BLaER1 treated with 17β-estradiol and CSF1 and Interleukin-3, amounts not matched to agents 10 nM and 100 nM (cell line): ENCODE measurements around the gene THUMPD3.

Source experiments
- H3K27ac ChIP-seq, 11 experiments: shearing (Covaris generic); formaldehyde crosslinking; 2 replicates each; pipeline ENCODE4 v1.8.1; 2022
- H3K27me3 ChIP-seq, 11 experiments: shearing (Covaris generic); formaldehyde crosslinking; 2 replicates each; pipeline ENCODE4 v1.8.1; 2022
- H3K36me3 ChIP-seq, 11 experiments: shearing (Covaris generic); formaldehyde crosslinking; 2 replicates each; pipeline ENCODE4 v1.8.1; 2022
- H3K4me1 ChIP-seq, 10 experiments: shearing (Covaris generic); formaldehyde crosslinking; 2 replicates each; pipeline ENCODE4 v1.8.1; 2022
- H3K4me2 ChIP-seq, 11 experiments: shearing (Covaris generic); formaldehyde crosslinking; 2 replicates each; pipeline ENCODE4 v1.8.1; 2022
- H3K4me3 ChIP-seq, 10 experiments: shearing (Covaris generic); formaldehyde crosslinking; 2 replicates each; pipeline ENCODE4 v1.8.1; 2022
- H3K9ac ChIP-seq, 11 experiments: shearing (Covaris generic); formaldehyde crosslinking; 2 replicates each; pipeline ENCODE4 v1.8.1; 2022
- H3K9me3 ChIP-seq, 11 experiments: shearing (Covaris generic); formaldehyde crosslinking; replicated peaks in 1 of 11; 2 replicates each; pipeline ENCODE4 v1.8.1; 2022
- H4K20me1 ChIP-seq, 11 experiments: shearing (Covaris generic); formaldehyde crosslinking; 2 replicates each; pipeline ENCODE4 v1.8.1; 2022
- Cebpa-rat ChIP-seq, 11 experiments: shearing (Covaris generic); IDR thresholded peaks; 2 replicates each; pipeline ENCODE4 v1.8.1; 2022

The THUMPD3 gene

DNA sequence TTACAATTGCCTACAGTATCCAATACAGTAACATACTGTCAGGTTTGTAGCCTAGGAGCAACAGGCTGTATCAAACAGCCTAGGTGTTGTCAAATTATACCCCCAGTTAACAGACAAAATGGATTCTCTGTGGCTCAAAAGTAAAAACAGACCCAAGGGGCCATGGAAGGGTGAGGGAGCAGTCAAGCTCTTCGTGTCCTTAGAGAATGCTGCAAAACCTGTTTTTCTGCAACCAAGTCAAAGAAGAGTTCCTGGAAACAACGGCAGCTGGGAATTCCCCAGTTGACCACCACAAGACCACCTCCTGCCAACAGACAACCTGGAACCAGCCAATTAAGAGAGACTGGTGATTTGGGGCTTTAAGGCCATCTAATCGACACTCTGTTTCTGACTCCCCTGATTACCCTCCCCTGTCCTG is 11.1 kb upstream of the THUMPD3 start:
- Histone ChIP-seq H3K4me3 (no peak overlapping the region), H3K27ac (no peak overlapping the region), H3K4me2 (peak overlapping the region in 1 of 11 experiments; percentile 11; a peak in 1 of 22 replicates), H4K20me1 (no peaks in the 10 kb centered on the region), H3K4me1 (peaks cover 16 to 35% (median 26%) of the 10 kb centered on the region in 10 experiments), H3K9me3 (no peaks in the 10 kb centered on the region), H3K27me3 (no peaks in the 10 kb centered on the region), H3K9ac (no peak overlapping the region), H3K36me3 (no peaks in the 10 kb centered on the region)
- TF ChIP-seq Cebpa-rat (IDR thresholded peaks at IDR 0.05): no peak

GRCh38 chr3:9352917-9353752 is 9.7 kb upstream of the THUMPD3 start:
- 0 out of 22 replicates have a peak overlapping the region, but pooled peaks of 1 of the 11 experiments have one; percentile 2 for H3K27ac ChIP-seq
- no peak for TF ChIP-seq Cebpa-rat (IDR thresholded peaks at IDR 0.05)
- peak overlapping the region in 5 of 11 experiments; percentile 11 to 37 (median 17); a peak in 3 of 22 replicates for H3K9ac ChIP-seq
- H3K4me3 ChIP-seq: no peak overlapping the region
- peak overlapping the region in 6 of 11 experiments; percentile 15 to 76 (median 50); a peak in 9 of 22 replicates for H3K4me2 ChIP-seq
- H4K20me1 ChIP-seq: no peaks in the 10 kb centered on the region
- peaks cover 16 to 35% (median 26%) of the 10 kb centered on the region in 10 experiments for H3K4me1 ChIP-seq
- no peaks in the 10 kb centered on the region for H3K36me3 ChIP-seq
- H3K27me3 ChIP-seq: no peaks in the 10 kb centered on the region
- H3K9me3 ChIP-seq: no peaks in the 10 kb centered on the region

GRCh38 chr3:9361691-9362388 is 1.0 kb upstream of the THUMPD3 start:
- Histone ChIP-seq H3K36me3 (peaks cover 19 to 23% (median 22%) of the 10 kb centered on the region in 11 experiments), H3K4me3 (peak overlapping the region in 7 of 10 experiments; percentile 64 to 75 (median 71); a peak in 10 of 20 replicates), H3K27me3 (no peaks in the 10 kb centered on the region), H3K4me1 (peaks cover 21 to 31% (median 25%) of the 10 kb centered on the region in 10 experiments), H3K9me3 (no peaks in the 10 kb centered on the region), H3K27ac (peak overlapping the region; percentile 92 to 99 (median 96); a peak in 20 of 22 replicates), H3K9ac (peak overlapping the region in 9 of 11 experiments; percentile 91 to 95 (median 92); a peak in 13 of 22 replicates), H3K4me2 (peak overlapping the region; percentile 63 to 91 (median 83)), H4K20me1 (no peaks in the 10 kb centered on the region)
- TF ChIP-seq Cebpa-rat (IDR thresholded peaks at IDR 0.05): no peak

DNA sequence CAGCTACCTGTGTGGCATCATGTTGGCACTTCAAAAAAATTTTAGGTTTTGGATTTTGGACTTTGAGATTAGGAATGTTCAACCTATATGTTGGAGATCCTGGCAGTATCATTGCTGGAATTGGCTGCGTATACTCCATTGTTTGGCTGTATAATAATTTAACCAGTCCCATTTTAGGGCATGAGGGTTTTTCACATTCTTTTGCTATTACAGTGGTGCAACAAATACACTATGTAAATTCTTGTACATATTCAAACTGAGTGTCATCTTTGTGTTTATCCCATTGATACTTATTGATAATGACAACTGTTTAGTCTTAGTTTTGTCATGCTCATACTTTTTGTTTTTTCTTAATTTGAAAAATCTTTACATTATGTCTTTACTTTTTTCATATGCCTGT is 6.7 kb downstream of the THUMPD3 start:
- no peak overlapping the region for H3K9ac ChIP-seq
- no peaks in the 10 kb centered on the region for H3K27me3 ChIP-seq
- TF ChIP-seq Cebpa-rat (IDR thresholded peaks at IDR 0.05): no peak
- peaks cover 0 to 19% (median 13%) of the 10 kb centered on the region in 11 experiments; a peak in 10 of 22 replicates for H4K20me1 ChIP-seq
- H3K4me1 ChIP-seq: peaks cover 12 to 26% (median 19%) of the 10 kb centered on the region in 10 experiments
- no peak overlapping the region for H3K4me2 ChIP-seq
- no peak overlapping the region for H3K4me3 ChIP-seq
- H3K36me3 ChIP-seq: peaks cover 91 to 99% (median 97%) of the 10 kb centered on the region in 11 experiments
- no peaks in the 10 kb centered on the region for H3K9me3 ChIP-seq
- H3K27ac ChIP-seq: no peak overlapping the region

GRCh38 chr3:9373465-9373864 is 10.6 kb downstream of the THUMPD3 start:
- no peaks in the 10 kb centered on the region for H3K27me3 ChIP-seq
- H3K4me1 ChIP-seq: peaks cover 10 to 15% (median 12%) of the 10 kb centered on the region in 10 experiments
- H3K9me3 ChIP-seq: no peaks in the 10 kb centered on the region
- peaks cover 0 to 23% (median 16%) of the 10 kb centered on the region in 11 experiments; a peak in 11 of 22 replicates for H4K20me1 ChIP-seq
- peak overlapping the region in 3 of 11 experiments; percentile 4 to 30 (median 10); a peak in 4 of 22 replicates for H3K27ac ChIP-seq
- H3K36me3 ChIP-seq: peaks cover 98 to 100% (median 99%) of the 10 kb centered on the region in 11 experiments
- TF ChIP-seq Cebpa-rat (IDR thresholded peaks at IDR 0.05): no peak; a peak in 1 of 22 replicates
- H3K4me2 ChIP-seq: peak overlapping the region; percentile 5 to 57 (median 38); a peak in 16 of 22 replicates
- no peak overlapping the region for H3K4me3 ChIP-seq
- peak overlapping the region in 2 of 11 experiments; percentile 13 to 26; a peak in 2 of 22 replicates for H3K9ac ChIP-seq

- Histone ChIP-seq H4K20me1 (peaks cover 7 to 40% (median 24%) of the 10 kb centered on the region in 11 experiments; a peak in 12 of 22 replicates), H3K27ac (no peak overlapping the region), H3K4me2 (no peak overlapping the region), H3K4me1 (peaks cover 9 to 10% (median 10%) of the 10 kb centered on the region in 10 experiments), H3K4me3 (no peak overlapping the region), H3K36me3 (peaks cover 80 to 99% (median 89%) of the 10 kb centered on the region in 11 experiments), H3K27me3 (no peaks in the 10 kb centered on the region), H3K9me3 (no peaks in the 10 kb centered on the region), H3K9ac (no peak overlapping the region)
- no peak for TF ChIP-seq Cebpa-rat (IDR thresholded peaks at IDR 0.05)
Measured at GRCh38 chr3:9377981-9378380, 15.1 kb downstream of the THUMPD3 start.

DNA sequence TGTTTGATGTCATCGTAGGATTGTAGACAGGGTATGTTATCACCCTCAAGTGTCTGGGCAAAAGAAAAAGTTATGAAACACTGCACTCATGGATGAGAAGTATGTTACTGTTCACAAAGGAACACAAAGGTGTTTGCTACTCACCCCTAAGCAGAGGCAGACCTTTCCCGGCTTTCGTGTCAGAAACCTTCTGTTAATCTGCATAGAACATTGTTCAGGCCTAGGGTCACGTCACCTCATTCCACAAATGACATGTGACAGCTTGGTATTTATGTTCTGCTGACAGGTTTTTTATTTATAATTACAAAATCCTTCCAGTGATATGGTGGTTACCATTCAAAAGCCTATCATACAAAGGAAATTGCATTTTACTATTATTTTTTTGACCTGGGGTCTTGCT is 16.5 kb downstream of the THUMPD3 start:
- H3K9me3 ChIP-seq: no peaks in the 10 kb centered on the region
- H3K27me3 ChIP-seq: no peaks in the 10 kb centered on the region
- no peak overlapping the region for H3K9ac ChIP-seq
- no peak overlapping the region for H3K27ac ChIP-seq
- peaks cover 7 to 38% (median 20%) of the 10 kb centered on the region in 11 experiments; a peak in 12 of 22 replicates for H4K20me1 ChIP-seq
- H3K4me2 ChIP-seq: no peak overlapping the region
- TF ChIP-seq Cebpa-rat (IDR thresholded peaks at IDR 0.05): no peak
- no peak overlapping the region for H3K4me3 ChIP-seq
- peaks cover 0 to 8% (median 0%) of the 10 kb centered on the region in 10 experiments; a peak in 6 of 20 replicates for H3K4me1 ChIP-seq
- peaks cover 81 to 99% (median 89%) of the 10 kb centered on the region in 11 experiments for H3K36me3 ChIP-seq

- no peak overlapping the region for H3K4me3 ChIP-seq
- no peaks in the 10 kb centered on the region for H3K9me3 ChIP-seq
- peaks cover 81 to 99% (median 89%) of the 10 kb centered on the region in 11 experiments for H3K36me3 ChIP-seq
- peaks cover 0 to 15% (median 3%) of the 10 kb centered on the region in 10 experiments; a peak in 9 of 20 replicates for H3K4me1 ChIP-seq
- no peaks in the 10 kb centered on the region for H3K27me3 ChIP-seq
- H4K20me1 ChIP-seq: peaks cover 7 to 43% (median 26%) of the 10 kb centered on the region in 11 experiments; a peak in 14 of 22 replicates
- TF ChIP-seq Cebpa-rat (IDR thresholded peaks at IDR 0.05): no peak
- no peak overlapping the region for H3K9ac ChIP-seq
- H3K4me2 ChIP-seq: no peak overlapping the region
- H3K27ac ChIP-seq: no peak overlapping the region
Measured at GRCh38 chr3:9380014-9380413, 17.2 kb downstream of the THUMPD3 start.
